ENCODE results near the gene SYNJ2.

DNA sequence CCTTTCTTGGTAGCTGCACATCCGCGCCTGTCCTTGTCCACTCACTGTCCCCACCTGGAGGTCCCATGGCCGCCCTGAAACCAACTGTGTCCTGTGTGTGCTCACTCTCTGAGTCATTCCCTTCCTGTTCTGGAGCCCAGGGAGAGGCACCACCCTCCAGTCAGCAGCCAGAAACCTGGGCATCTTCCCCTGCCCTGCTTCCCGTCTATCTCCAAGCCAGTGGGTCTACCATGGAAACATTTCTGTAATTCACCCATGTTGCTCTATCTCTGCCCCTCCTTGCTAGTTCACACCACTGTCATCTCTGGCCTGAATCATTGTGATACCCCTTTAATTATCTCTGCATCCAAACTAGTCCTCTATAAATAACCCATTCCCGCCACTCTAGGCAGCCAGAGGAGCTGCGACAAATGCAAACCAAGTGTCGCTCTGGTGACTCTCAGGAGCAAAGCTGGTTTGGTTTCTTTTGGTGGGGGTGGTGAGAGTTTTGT is 28.8 kb upstream of the SYNJ2 start:
- no peak for TF ChIP-seq CEBPB (IDR thresholded peaks at IDR 0.05; ENCODE audit: low read depth, low read length)
- TF ChIP-seq, protein P1, sequence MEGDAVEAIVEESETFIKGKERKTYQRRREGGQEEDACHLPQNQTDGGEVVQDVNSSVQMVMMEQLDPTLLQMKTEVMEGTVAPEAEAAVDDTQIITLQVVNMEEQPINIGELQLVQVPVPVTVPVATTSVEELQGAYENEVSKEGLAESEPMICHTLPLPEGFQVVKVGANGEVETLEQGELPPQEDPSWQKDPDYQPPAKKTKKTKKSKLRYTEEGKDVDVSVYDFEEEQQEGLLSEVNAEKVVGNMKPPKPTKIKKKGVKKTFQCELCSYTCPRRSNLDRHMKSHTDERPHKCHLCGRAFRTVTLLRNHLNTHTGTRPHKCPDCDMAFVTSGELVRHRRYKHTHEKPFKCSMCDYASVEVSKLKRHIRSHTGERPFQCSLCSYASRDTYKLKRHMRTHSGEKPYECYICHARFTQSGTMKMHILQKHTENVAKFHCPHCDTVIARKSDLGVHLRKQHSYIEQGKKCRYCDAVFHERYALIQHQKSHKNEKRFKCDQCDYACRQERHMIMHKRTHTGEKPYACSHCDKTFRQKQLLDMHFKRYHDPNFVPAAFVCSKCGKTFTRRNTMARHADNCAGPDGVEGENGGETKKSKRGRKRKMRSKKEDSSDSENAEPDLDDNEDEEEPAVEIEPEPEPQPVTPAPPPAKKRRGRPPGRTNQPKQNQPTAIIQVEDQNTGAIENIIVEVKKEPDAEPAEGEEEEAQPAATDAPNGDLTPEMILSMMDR (conservative IDR thresholded peaks at IDR 0.05; ENCODE audit: low read depth, low read length): no peak
- TF ChIP-seq POLR2A (IDR thresholded peaks at IDR 0.05; ENCODE audit: low read depth, low read length): no peak
